MM.1S (cell line): ENCODE results near the gene TSPYL6.

Source experiments
- DNase-seq: peaks from one replicate; pipeline ENCODE4 v3.0.0-alpha.2; 2015
- H2AFZ ChIP-seq: fragments of 300-600 bp; sonication (generic); 2 replicates; pipeline ENCODE4 v1.6.0; 2016; ENCODE audit warnings: antibody characterized with exemption, low read length
- H3F3A ChIP-seq: fragments of 300-600 bp; sonication (generic); 2 replicates; pipeline ENCODE4 v1.6.1; 2016; ENCODE audit warnings: mild to moderate bottlenecking, antibody characterized with exemption, low read length, moderate library complexity, mixed read lengths; ENCODE audit not compliant: insufficient read depth
- H3K27ac ChIP-seq: fragments of 300-600 bp; sonication (generic); 2 replicates; pipeline ENCODE4 v1.5.1; 2016; ENCODE audit warnings: mild to moderate bottlenecking, low read length
- H3K27me3 ChIP-seq: fragments of 300-600 bp; sonication (generic); replicated peaks from 2 replicates; pipeline ENCODE4 v1.6.0; 2016; ENCODE audit warnings: low read length; ENCODE audit not compliant: insufficient read depth
- H3K36me3 ChIP-seq: fragments of 300-600 bp; sonication (generic); replicated peaks from 2 replicates; pipeline ENCODE4 v1.6.1; 2016; ENCODE audit warnings: mild to moderate bottlenecking, low read length, mixed read lengths; ENCODE audit not compliant: insufficient read depth
- H3K4me1 ChIP-seq: fragments of 300-600 bp; sonication (generic); 2 replicates; pipeline ENCODE4 v1.6.1; 2016; ENCODE audit warnings: low read length, mixed read lengths
- H3K4me2 ChIP-seq: fragments of 300-600 bp; sonication (generic); 2 replicates; pipeline ENCODE4 v1.6.0; 2016; ENCODE audit warnings: low read depth, low read length
- H3K4me3 ChIP-seq: fragments of 300-600 bp; sonication (generic); 2 replicates; pipeline ENCODE4 v1.5.1; 2016; ENCODE audit warnings: low read length, mixed read lengths
- H3K79me2 ChIP-seq: fragments of 300-600 bp; sonication (generic); 2 replicates; pipeline ENCODE4 v1.6.1; 2016; ENCODE audit warnings: mixed run types, low read length, mixed read lengths
- H3K9ac ChIP-seq: fragments of 300-600 bp; sonication (generic); 2 replicates; pipeline ENCODE4 v1.6.1; 2016; ENCODE audit warnings: low read length, mixed read lengths
- H3K9me2 ChIP-seq: fragments of 300-600 bp; sonication (generic); replicated peaks from 2 replicates; pipeline ENCODE4 v1.6.1; 2016; ENCODE audit warnings: mild to moderate bottlenecking, low read length, mixed read lengths; ENCODE audit not compliant: insufficient read depth
- H3K9me3 ChIP-seq: fragments of 300-600 bp; sonication (generic); replicated peaks from 2 replicates; pipeline ENCODE4 v1.6.1; 2016; ENCODE audit warnings: mild to moderate bottlenecking, low read length, mixed read lengths; ENCODE audit not compliant: insufficient read depth
- H4K20me1 ChIP-seq: fragments of 300-600 bp; sonication (generic); 2 replicates; pipeline ENCODE4 v1.6.1; 2016; ENCODE audit warnings: mild to moderate bottlenecking, low read length, moderate library complexity, mixed read lengths; ENCODE audit not compliant: insufficient read depth
- CTCF ChIP-seq: fragments of 300-600 bp; sonication (generic); IDR thresholded peaks from 2 replicates; pipeline ENCODE4 v1.5.1; 2016; ENCODE audit warnings: antibody characterized with exemption, low read length, mixed read lengths
- EZH2 ChIP-seq: fragments of 300-600 bp; sonication (generic); optimal IDR thresholded peaks from 2 replicates; pipeline ENCODE3; 2017; ENCODE audit warnings: low read depth, mild to moderate bottlenecking, antibody characterized with exemption, low read length, mixed read lengths
- EZH2phosphoT487 ChIP-seq: fragments of 300-600 bp; sonication (generic); IDR thresholded peaks from 2 replicates; pipeline ENCODE4 v1.6.1; 2018; ENCODE audit warnings: antibody characterized with exemption, low read length

Gene TSPYL6

DNA sequence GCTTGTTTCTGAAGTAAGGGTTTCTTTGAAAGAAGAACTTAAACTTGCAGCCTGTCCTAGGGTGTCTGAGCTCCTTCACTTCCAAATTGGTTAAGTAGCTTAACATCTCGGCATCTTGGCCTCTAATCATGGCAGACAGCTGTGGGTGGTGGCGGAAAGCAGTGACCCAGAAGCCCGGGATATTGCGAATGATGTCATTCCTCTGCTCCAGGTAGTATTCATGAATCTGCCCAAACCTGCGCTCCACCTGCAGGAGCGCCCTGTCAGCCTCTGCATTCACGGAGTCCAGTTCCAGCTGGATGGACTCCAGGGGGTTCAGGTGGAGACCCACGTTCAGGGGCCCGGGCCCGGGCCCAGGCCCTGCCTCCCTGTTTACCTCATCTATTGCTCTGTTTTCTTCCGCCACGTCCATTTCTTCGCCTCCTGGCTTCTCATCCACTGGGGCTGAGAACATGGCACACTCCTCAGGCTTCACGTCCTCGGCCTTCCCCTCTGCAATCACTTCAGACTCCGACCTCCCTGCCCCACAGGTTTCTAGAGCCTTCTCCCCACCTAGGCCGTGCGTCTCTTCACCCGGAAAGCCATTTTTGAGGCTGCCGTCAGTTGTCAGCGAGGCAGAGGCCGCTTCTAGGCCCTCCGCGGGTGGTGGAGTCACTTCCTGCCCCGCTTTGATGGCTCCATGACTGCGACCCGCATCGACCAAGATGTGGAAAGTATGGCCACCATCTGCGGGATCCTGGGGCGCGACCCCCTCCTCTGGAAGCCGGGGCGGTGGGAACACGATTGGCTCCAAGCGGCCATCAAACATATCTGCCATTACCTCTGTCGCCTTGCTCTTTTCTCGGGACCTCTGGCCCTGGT, 569 bp downstream of the TSPYL6 start:
- no peaks in the 10 kb centered on the region for H3K4me1 ChIP-seq
- no peak for DNase-seq
- no peak overlapping the region for H2AFZ ChIP-seq
- no peak overlapping the region for H3K4me3 ChIP-seq
- TF ChIP-seq CTCF (no peak), EZH2 (no peak), EZH2phosphoT487 (no peak)
- no peaks in the 10 kb centered on the region for H3K36me3 ChIP-seq
- H3K9ac ChIP-seq, result no peak overlapping the region
- H3K27me3 ChIP-seq, result no peaks in the 10 kb centered on the region
- no peaks in the 10 kb centered on the region for H3K79me2 ChIP-seq
- no peaks in the 10 kb centered on the region for H3F3A ChIP-seq
- no peaks in the 10 kb centered on the region for H3K9me2 ChIP-seq
- H3K4me2 ChIP-seq, result no peak overlapping the region
- no peaks in the 10 kb centered on the region for H4K20me1 ChIP-seq
- H3K9me3 ChIP-seq, result no peaks in the 10 kb centered on the region
- H3K27ac ChIP-seq, result no peak overlapping the region

GRCh38 chr2:54254180-54254579, 1.8 kb downstream of the TSPYL6 start:
- no peaks in the 10 kb centered on the region for H3K79me2 ChIP-seq

GRCh38 chr2:54249629-54250028, 6.4 kb downstream of the TSPYL6 start:
- no peak overlapping the region for H3K9ac ChIP-seq
- no peak for TF ChIP-seq EZH2
- no peak for TF ChIP-seq EZH2phosphoT487
- no peak for TF ChIP-seq CTCF
- no peaks in the 10 kb centered on the region for H3K9me3 ChIP-seq
- H3K36me3 ChIP-seq, result no peaks in the 10 kb centered on the region
- no peak overlapping the region for H3K4me3 ChIP-seq
- no peaks in the 10 kb centered on the region for H4K20me1 ChIP-seq
- DNase-seq, result no peak
- no peaks in the 10 kb centered on the region for H3K9me2 ChIP-seq
- H2AFZ ChIP-seq, result no peak overlapping the region
- no peak overlapping the region for H3K27ac ChIP-seq
- no peaks in the 10 kb centered on the region for H3K79me2 ChIP-seq
- no peaks in the 10 kb centered on the region for H3F3A ChIP-seq
- no peaks in the 10 kb centered on the region for H3K27me3 ChIP-seq
- H3K4me2 ChIP-seq, result no peak overlapping the region
- H3K4me1 ChIP-seq, result no peaks in the 10 kb centered on the region

More at GRCh38 chr2:54254180-54254579, 1.8 kb downstream of the TSPYL6 start:
- DNase-seq, result no peak
- Histone ChIP-seq H3K9ac (no peak overlapping the region), H2AFZ (no peak overlapping the region), H3K9me2 (no peaks in the 10 kb centered on the region), H3K27ac (no peak overlapping the region), H3K4me3 (no peak overlapping the region), H3K9me3 (no peaks in the 10 kb centered on the region), H3K27me3 (no peaks in the 10 kb centered on the region), H3K36me3 (no peaks in the 10 kb centered on the region), H4K20me1 (no peaks in the 10 kb centered on the region), H3K4me2 (no peak overlapping the region), H3K4me1 (no peaks in the 10 kb centered on the region), H3F3A (no peaks in the 10 kb centered on the region)
- TF ChIP-seq CTCF (no peak), EZH2 (no peak), EZH2phosphoT487 (no peak)
